MG63 (cell line): ENCODE measurements around the gene MIGA2. TPM values are rescaled to one million over a fixed set of nuclear protein-coding genes. Genes with fewer than 3 reads are reported as not detected.
"Not testable (repeated sequence)": the region's sequence is repeated elsewhere in the genome, so short reads cannot be mapped to it uniquely, and the experiment has no call there.

ENCODE experiments used
- DNase-seq: peaks from one replicate; pipeline ENCODE4 v3.0.0-alpha.2; 2020
- H3K27me3 ChIP-seq: fragments of 250-450 bp; sonication (Bioruptor Pico); 2 replicates; pipeline ENCODE4 v1.5.1; 2020; ENCODE audit warnings: mild to moderate bottlenecking, moderate library complexity
- H3K36me3 ChIP-seq: fragments of 250-450 bp; sonication (Bioruptor Pico); 2 replicates; pipeline ENCODE4 v1.5.1; 2020; ENCODE audit warnings: mild to moderate bottlenecking, moderate library complexity
- H3K4me3 ChIP-seq: fragments of 250-450 bp; sonication (Bioruptor Pico); 2 replicates; pipeline ENCODE4 v1.5.1; 2020; ENCODE audit warnings: mild to moderate bottlenecking, moderate library complexity
- H3K9me3 ChIP-seq: fragments of 250-450 bp; sonication (Bioruptor Pico); 2 replicates; pipeline ENCODE4 v1.5.1; 2020; ENCODE audit warnings: mild to moderate bottlenecking, moderate library complexity
- total RNA-seq: library from RNA; depleted of rRNA; stranded (reverse); fragments of >200 nt; shearing (Covaris generic); gene quantifications from 2 replicates; pipeline ENCODE4 v1.2.3, GENCODE V29; 2014; ENCODE audit warnings: low replicate concordance; rRNA removed

The MIGA2 gene
- total RNA-seq, 1 experiment from 2014 or later: 16.5 TPM

DNA sequence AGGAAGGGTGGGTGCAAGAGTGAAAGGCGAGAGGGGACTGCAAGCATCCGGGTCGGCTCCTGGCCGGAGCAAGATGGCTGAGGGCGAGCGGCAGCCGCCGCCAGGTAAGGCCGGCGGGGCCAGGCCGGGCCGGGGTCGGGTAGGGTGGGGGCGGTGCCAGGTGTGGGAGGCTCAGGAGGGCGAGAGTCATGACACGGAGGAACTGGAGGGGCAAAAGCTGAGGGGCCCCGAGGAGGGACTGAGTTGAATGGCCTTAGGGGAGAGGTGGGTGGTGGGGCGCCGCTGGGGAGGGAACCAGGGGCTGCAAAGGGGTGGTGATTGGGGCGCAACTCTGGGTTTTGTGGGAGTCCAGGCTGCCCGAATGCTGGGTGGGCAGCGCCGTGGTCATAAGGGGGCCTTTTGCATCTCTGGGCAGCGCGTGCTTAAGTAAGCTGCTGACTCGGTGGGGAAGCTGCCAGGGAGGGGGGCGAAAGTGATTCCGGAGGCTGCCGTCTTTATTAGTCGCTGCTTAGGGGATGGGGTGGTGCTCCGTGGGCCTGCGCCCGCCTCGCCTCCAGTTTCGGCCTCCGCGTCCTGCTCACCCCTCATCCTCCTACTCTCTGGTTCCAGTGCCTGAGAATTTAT, 75.2 kb downstream of the MIGA2 start:
- Histone ChIP-seq H3K4me3 (peak overlapping the region; percentile 86), H3K36me3 (no peaks in the 10 kb centered on the region; the same call in 1 of the 2 replicates), H3K27me3 (no peaks in the 10 kb centered on the region), H3K9me3 (no peaks in the 10 kb centered on the region)
- DNase-seq: peak; percentile 68

DNA sequence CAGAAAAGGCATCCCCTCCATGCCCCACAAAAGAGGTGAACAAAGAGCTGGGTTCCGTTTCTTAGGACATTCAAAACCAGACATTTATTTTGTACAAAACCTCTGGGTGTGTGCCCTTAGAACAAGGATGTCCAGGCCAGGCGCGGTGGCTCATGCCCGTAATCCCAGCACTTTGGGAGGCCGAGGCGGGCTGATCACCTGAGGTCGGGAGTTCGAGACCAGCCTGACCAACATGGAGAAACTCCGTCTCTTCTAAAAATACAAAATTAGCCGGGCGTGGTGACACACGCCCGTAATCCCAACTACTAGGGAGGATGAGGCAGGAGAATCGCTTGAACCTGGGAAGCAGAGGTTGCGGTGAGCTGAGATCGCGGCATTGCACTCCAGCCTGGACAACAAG, 76.1 kb downstream of the MIGA2 start:
- peak overlapping the region; percentile 86 for H3K4me3 ChIP-seq
- H3K27me3 ChIP-seq, H3K9me3 ChIP-seq, DNase-seq, H3K36me3 ChIP-seq: not testable (repeated sequence)

GRCh38 chr9:129113645-129114304, 77.3 kb downstream of the MIGA2 start:
- DNase-seq: no peak
- Histone ChIP-seq H3K36me3 (no peaks in the 10 kb centered on the region), H3K4me3 (no peak overlapping the region), H3K9me3 (no peaks in the 10 kb centered on the region), H3K27me3 (no peaks in the 10 kb centered on the region)

DNA sequence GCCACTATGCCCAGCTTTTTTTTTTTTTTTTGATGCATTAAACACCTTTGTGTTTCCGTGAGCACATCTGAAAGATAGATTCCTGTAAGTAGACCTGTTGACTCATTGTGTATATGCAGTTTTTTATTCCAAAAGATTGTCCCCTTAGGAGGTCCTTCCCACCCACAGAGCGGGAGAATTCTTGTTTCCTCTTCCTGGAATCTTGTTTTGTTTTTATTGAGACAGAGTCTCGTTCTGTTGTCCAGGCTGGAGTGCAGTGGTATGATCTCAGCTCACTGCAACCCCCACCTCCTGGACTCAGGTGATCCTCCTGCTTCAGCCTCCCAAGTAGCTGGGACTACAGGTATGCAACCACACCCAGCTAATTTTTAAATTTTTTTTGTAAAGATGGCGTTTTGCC, 82.4 kb downstream of the MIGA2 start:
- H3K9me3 ChIP-seq: no peaks in the 10 kb centered on the region
- no peak for DNase-seq
- no peaks in the 10 kb centered on the region for H3K27me3 ChIP-seq
- H3K4me3 ChIP-seq: no peak overlapping the region
- H3K36me3 ChIP-seq: peaks cover 14% of the 10 kb centered on the region

GRCh38 chr9:129121483-129121882, 85.1 kb downstream of the MIGA2 start:
- no peaks in the 10 kb centered on the region for H3K9me3 ChIP-seq
- DNase-seq: peak; percentile 71
- H3K36me3 ChIP-seq: peaks cover 23% of the 10 kb centered on the region
- H3K4me3 ChIP-seq: no peak overlapping the region
- H3K27me3 ChIP-seq: no peaks in the 10 kb centered on the region

Other genes starting within 250 kb of the MIGA2 start
- gene TBC1D13, start 249.4 kb upstream of the MIGA2 start, total RNA-seq: 1.8 and 2.0 TPM in 2 replicates
- gene ENDOG, start 218.1 kb upstream of the MIGA2 start, total RNA-seq: 11.9 and 19.7 TPM in 2 replicates
- 9.8 and 36.3 TPM in 2 replicates for gene SPOUT1, start 206.8 kb upstream of the MIGA2 start, total RNA-seq
- 9.6 and 17.8 TPM in 2 replicates for gene KYAT1, start 154.7 kb upstream of the MIGA2 start, total RNA-seq
- 13.8 and 19.1 TPM in 2 replicates for gene LRRC8A, start 154.5 kb upstream of the MIGA2 start, total RNA-seq
- gene PHYHD1, start 115.6 kb upstream of the MIGA2 start, total RNA-seq: not detected in 2 replicates
- gene DOLK, start 89.0 kb upstream of the MIGA2 start, total RNA-seq: 16.9 and 29.7 TPM in 2 replicates
- gene NUP188, start 88.9 kb upstream of the MIGA2 start, total RNA-seq: 14.5 and 22.4 TPM in 2 replicates
- 36.7 and 42.7 TPM in 2 replicates for gene SH3GLB2, start 8.3 kb upstream of the MIGA2 start, total RNA-seq
- 18.4 and 24.9 TPM in 2 replicates for gene DOLPP1, start 44.5 kb downstream of the MIGA2 start, total RNA-seq
- gene CRAT, start 74.2 kb downstream of the MIGA2 start, total RNA-seq: 16.3 and 17.5 TPM in 2 replicates
- 76.3 and 127 TPM in 2 replicates for gene PTPA, start 74.8 kb downstream of the MIGA2 start, total RNA-seq
- gene IER5L, start 141.6 kb downstream of the MIGA2 start, total RNA-seq: 15.7 and 21.7 TPM in 2 replicates